Endothelial cell of umbilical vein (primary cell): ENCODE results near the gene PAQR8. TPM values are rescaled to one million over a fixed set of nuclear protein-coding genes. Genes with fewer than 3 reads are reported as not detected.

Experiments used
- BruUV-seq: library from RNA; stranded (reverse); fragments of 400-500 nt; replicated peaks from 2 replicates; lab custom pipeline; 2021; lab: Mats Ljungman, UMichigan
- CTCF ChIA-PET: fragments of 300-600, 350-600 bp; sonication (Branson Sonifier 250); formaldehyde crosslinking; loops from one replicate; lab custom pipeline; 2021; ENCODE audit warnings: antibody characterized with exemption, inconsistent platforms; lab: Charles Lee
- POLR2A ChIA-PET: fragments of 300-600, 350-600 bp; sonication (Branson Sonifier 250); formaldehyde crosslinking; loops from one replicate; lab custom pipeline; 2021; ENCODE audit warnings: antibody characterized with exemption, inconsistent platforms; lab: Charles Lee
- DNase-seq: peaks from one replicate; pipeline ENCODE4 v3.0.0-alpha.2; 2011; ENCODE audit warnings: low read depth, low spot score
- FAIRE-seq: peaks from 2 replicates; lab custom pipeline; 2011; peaks lifted over from hg19 to GRCh38; lab: Jason Lieb, UNC
- H2AFZ ChIP-seq: 2 replicates; pipeline ENCODE4 v1.6.0; 2012; ENCODE audit warnings: low read depth, low read length, control low read depth, inconsistent platforms
- H3K27ac ChIP-seq: 2 replicates; pipeline ENCODE4 v1.5.1; 2011; ENCODE audit warnings: low read depth, mild to moderate bottlenecking, control low read depth, low read length, moderate library complexity; ENCODE audit not compliant: insufficient read depth
- H3K27me3 ChIP-seq, 2 experiments: 2 replicates each; pipeline versions ENCODE4 v1.6.0 to v1.6.1; 2011; ENCODE audit warnings: low read length in 2 of 2, mixed read lengths in 1 of 2; ENCODE audit not compliant: control insufficient read depth in 2 of 2, insufficient read depth in 2 of 2
- H3K36me3 ChIP-seq, 2 experiments: 2 replicates in 1 of 2; 3 replicates in 1 of 2; pipeline ENCODE4 v1.5.1; 2011; ENCODE audit warnings: low read length in 2 of 2, mild to moderate bottlenecking in 1 of 2, moderate library complexity in 1 of 2; ENCODE audit not compliant: control insufficient read depth in 2 of 2, insufficient read depth in 2 of 2; ENCODE audit errors: extremely low read depth in 1 of 2
- H3K4me1 ChIP-seq: 3 replicates; pipeline ENCODE4 v1.5.1; 2011; ENCODE audit warnings: mild to moderate bottlenecking, low read length; ENCODE audit not compliant: control insufficient read depth, insufficient read depth; ENCODE audit errors: extremely low read depth
- H3K4me2 ChIP-seq: 2 replicates; pipeline ENCODE4 v1.6.1; 2011; ENCODE audit warnings: low read length, control low read depth, mixed read lengths; ENCODE audit not compliant: insufficient read depth
- H3K4me3 ChIP-seq, 3 experiments: fragments of 200-600 bp in 1 of 3; sonication (generic), shearing (Covaris generic) in 1 of 3; replicated peaks in 1 of 3; 2 replicates each; pipeline ENCODE4 v1.5.1; 2011 to 2016; ENCODE audit warnings: control low read depth in 3 of 3, low read length in 3 of 3, mild to moderate bottlenecking in 2 of 3, inconsistent platforms in 1 of 3, low read depth in 1 of 3, moderate library complexity in 1 of 3; ENCODE audit not compliant: insufficient read depth in 1 of 3
- H3K79me2 ChIP-seq: 2 replicates; pipeline ENCODE4 v1.6.0; 2012; ENCODE audit warnings: low read length, inconsistent platforms; ENCODE audit not compliant: control insufficient read depth, insufficient read depth
- H3K9ac ChIP-seq: replicated peaks from 2 replicates; pipeline ENCODE3; 2011; ENCODE audit warnings: low read length, control low read depth; ENCODE audit not compliant: insufficient read depth; ENCODE audit errors: extremely low read depth
- H3K9me1 ChIP-seq: replicated peaks from 3 replicates; pipeline ENCODE4 v1.6.0; 2011; ENCODE audit warnings: mild to moderate bottlenecking, low read length; ENCODE audit not compliant: control insufficient read depth, insufficient read depth; ENCODE audit errors: extremely low read depth
- H3K9me3 ChIP-seq: replicated peaks from 2 replicates; pipeline ENCODE4 v1.5.1; 2012; ENCODE audit warnings: low read length, inconsistent platforms; ENCODE audit not compliant: control insufficient read depth, insufficient read depth
- H4K20me1 ChIP-seq: replicated peaks from 2 replicates; pipeline ENCODE3; 2011; ENCODE audit warnings: mild to moderate bottlenecking, low read length; ENCODE audit not compliant: control insufficient read depth, insufficient read depth; ENCODE audit errors: extremely low read depth
- EZH2 ChIP-seq: IDR thresholded peaks from 2 replicates; pipeline ENCODE4 v1.6.1; 2012; ENCODE audit warnings: borderline replicate concordance, low read depth, mild to moderate bottlenecking, moderate library complexity, low read length, inconsistent platforms; ENCODE audit not compliant: severe bottlenecking
- FOS ChIP-seq: IDR thresholded peaks from 2 replicates; pipeline ENCODE4 v1.6.1; 2011; ENCODE audit warnings: mild to moderate bottlenecking, low read length, moderate library complexity, borderline replicate concordance; ENCODE audit not compliant: insufficient read depth
- GATA2 ChIP-seq: IDR thresholded peaks from 2 replicates; pipeline ENCODE4 v1.7.0; 2011; ENCODE audit warnings: low read depth, mild to moderate bottlenecking, moderate library complexity, mixed read lengths, low read length; ENCODE audit not compliant: insufficient read length, insufficient read depth
- JUN ChIP-seq: IDR thresholded peaks from 2 replicates; pipeline ENCODE4 v1.6.1; 2011; ENCODE audit warnings: borderline replicate concordance, low read depth; ENCODE audit not compliant: insufficient read length, insufficient read depth
- MYC ChIP-seq: IDR thresholded peaks from one replicate; pipeline ENCODE4 v1.6.1; 2011; ENCODE audit warnings: mild to moderate bottlenecking, low read depth, low read length
- POLR2A ChIP-seq: IDR thresholded peaks from 2 replicates; pipeline ENCODE4 v1.6.1; 2012; ENCODE audit warnings: low read depth, mild to moderate bottlenecking, control low read depth, low read length
- dilution Hi-C: fragments of 300-500 bp; cut with MboI; formaldehyde crosslinking; loops from one replicate; pipeline ENCODE4 v1.15.0; 2019; ENCODE audit warnings: low sequenced_read_pairs; ENCODE audit not compliant: extremely low pct_ligation_motif_present
- intact Hi-C: fragments of 100-400 bp; cut with micrococcal nuclease; formaldehyde crosslinking; loops from one replicate; pipeline ENCODE4 v1.10.0; 2022
- polyA plus RNA-seq, 4 experiments: library from polyadenylated mRNA; depleted of rRNA in 3 of 4; stranded (reverse) in 3 of 4; unstranded in 1 of 4; fragments of >200 nt; gene quantifications; 2 replicates each; pipeline versions ENCODE4 v1.2.1 to v1.2.3, GENCODE V29; 2011 to 2012; ENCODE audit warnings: missing spikeins in 1 of 4
- total RNA-seq: library from RNA; stranded (reverse); gene quantifications from 2 replicates; pipeline ENCODE4 v1.2.3, GENCODE V29; 2021
- TF ChIP-seq, protein P1 (sequence below): IDR thresholded peaks from 2 replicates; pipeline ENCODE4 v1.6.1; 2011; ENCODE audit not compliant: insufficient read depth, insufficient read length
- TF ChIP-seq, protein P2 (sequence below), 2 donors: IDR thresholded peaks; 1 replicate in 1 of 2; 2 replicates in 1 of 2; pipeline ENCODE4 v1.5.1; 2011; ENCODE audit warnings: low read length in 2 of 2, mild to moderate bottlenecking in 2 of 2, moderate library complexity in 2 of 2, control low read depth in 1 of 2, inconsistent platforms in 1 of 2, low read depth in 1 of 2; ENCODE audit not compliant: insufficient read depth in 1 of 2; ENCODE audit errors: extremely low read depth in 1 of 2

Gene PAQR8
- total and polyA plus RNA-seq, 2 donors (not counting 3 experiments of a cell fraction or from before 2014, with no cell fraction given): 4.3 to 6.0 TPM

DNA sequence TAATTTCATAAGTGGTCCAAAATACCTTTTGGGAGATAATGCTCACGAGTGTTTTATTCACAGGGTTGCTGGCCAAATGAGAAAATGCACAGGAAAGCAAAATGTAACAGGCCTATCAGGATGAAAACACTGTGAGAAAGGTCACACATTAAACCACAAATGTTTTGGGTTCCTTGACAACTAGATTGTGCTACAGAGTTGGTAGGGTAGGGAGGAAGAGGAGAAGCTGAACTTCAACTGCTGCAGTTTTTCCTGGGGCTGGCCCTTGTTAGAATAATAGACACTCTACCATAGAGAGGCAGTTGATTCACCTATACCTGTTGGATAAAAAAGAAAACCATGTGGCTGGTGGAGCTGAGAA lies 28.1 kb upstream of the PAQR8 start:
- Histone ChIP-seq H4K20me1 (no peaks in the 10 kb centered on the region), H3K4me1 (no peaks in the 10 kb centered on the region), H3K4me3 (no peak overlapping the region), H3K9me1 (no peaks in the 10 kb centered on the region), H3K4me2 (no peak overlapping the region), H3K36me3 (no peaks in the 10 kb centered on the region), H3K27ac (no peak overlapping the region), H3K9ac (no peak overlapping the region), H3K27me3 (peaks cover 2 to 9% of the 10 kb centered on the region in 2 experiments), H3K9me3 (no peaks in the 10 kb centered on the region), H2AFZ (no peak overlapping the region), H3K79me2 (no peaks in the 10 kb centered on the region)
- intact Hi-C loops (no loop called here), dilution Hi-C loops (no loop called here)
- FAIRE-seq (no peak), DNase-seq (no peak)
- no TSS peak for BruUV-seq
- ChIA-PET POLR2A (no interaction called here), CTCF (interaction anchor here (1.1 kb wide), 2 partner anchors 28 to 66 kb away, joined by 3 read pairs; no protein-coding TSS in a partner anchor)
- TF ChIP-seq, protein P1, sequence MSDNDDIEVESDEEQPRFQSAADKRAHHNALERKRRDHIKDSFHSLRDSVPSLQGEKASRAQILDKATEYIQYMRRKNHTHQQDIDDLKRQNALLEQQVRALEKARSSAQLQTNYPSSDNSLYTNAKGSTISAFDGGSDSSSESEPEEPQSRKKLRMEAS: no peak
- no peak for TF ChIP-seq GATA2
- no peak for TF ChIP-seq JUN
- TF ChIP-seq, protein P2, sequence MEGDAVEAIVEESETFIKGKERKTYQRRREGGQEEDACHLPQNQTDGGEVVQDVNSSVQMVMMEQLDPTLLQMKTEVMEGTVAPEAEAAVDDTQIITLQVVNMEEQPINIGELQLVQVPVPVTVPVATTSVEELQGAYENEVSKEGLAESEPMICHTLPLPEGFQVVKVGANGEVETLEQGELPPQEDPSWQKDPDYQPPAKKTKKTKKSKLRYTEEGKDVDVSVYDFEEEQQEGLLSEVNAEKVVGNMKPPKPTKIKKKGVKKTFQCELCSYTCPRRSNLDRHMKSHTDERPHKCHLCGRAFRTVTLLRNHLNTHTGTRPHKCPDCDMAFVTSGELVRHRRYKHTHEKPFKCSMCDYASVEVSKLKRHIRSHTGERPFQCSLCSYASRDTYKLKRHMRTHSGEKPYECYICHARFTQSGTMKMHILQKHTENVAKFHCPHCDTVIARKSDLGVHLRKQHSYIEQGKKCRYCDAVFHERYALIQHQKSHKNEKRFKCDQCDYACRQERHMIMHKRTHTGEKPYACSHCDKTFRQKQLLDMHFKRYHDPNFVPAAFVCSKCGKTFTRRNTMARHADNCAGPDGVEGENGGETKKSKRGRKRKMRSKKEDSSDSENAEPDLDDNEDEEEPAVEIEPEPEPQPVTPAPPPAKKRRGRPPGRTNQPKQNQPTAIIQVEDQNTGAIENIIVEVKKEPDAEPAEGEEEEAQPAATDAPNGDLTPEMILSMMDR (IDR thresholded peaks at IDR 0.05; ENCODE audit: extremely low read depth in 1 of 2, insufficient read depth in 1 of 2, low read depth in 1 of 2, low read length in 2 of 2): no peak
- no peak for TF ChIP-seq FOS
- no peak for TF ChIP-seq MYC
- TF ChIP-seq EZH2: no peak
- no peak for TF ChIP-seq POLR2A
